HG03066 (cell line): ENCODE results near the gene THAP2.
"Not testable (repeated sequence)": the region's sequence is repeated elsewhere in the genome, so short reads cannot be mapped to it uniquely, and the experiment has no call there.

Experiments used
- ATAC-seq: cut with Tn5 transposase; IDR thresholded peaks from one replicate; pipeline ENCODE4 v1.9.1; 2021; ENCODE audit warnings: low read depth; ENCODE audit not compliant: unreplicated experiment

Gene THAP2

DNA sequence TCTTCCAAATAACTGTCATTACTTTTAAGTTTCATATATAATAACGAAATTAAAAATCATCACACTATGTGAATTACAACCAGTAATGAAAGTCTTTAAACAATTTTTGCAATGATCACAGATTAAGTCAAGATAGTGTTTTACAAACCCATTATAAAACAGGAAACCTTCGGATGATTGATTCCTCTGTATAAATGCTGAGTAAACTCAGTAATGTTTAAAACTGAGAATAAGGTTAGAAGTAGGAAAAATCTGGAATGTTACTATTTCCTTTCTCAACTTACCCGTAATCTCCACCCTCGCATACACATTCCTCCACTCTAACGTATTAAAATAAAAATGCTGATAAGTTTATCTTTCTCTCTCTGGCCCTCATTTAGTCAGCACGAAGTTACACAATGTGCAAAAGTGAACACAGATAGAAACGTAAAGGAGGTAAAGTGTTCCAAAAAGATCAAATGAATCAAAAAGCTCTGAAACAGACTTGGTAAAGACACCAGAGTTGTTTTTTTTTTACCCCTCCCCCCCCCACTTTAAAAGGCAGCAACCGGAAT lies 2.0 kb upstream of the THAP2 start:
- no peak for ATAC-seq

DNA sequence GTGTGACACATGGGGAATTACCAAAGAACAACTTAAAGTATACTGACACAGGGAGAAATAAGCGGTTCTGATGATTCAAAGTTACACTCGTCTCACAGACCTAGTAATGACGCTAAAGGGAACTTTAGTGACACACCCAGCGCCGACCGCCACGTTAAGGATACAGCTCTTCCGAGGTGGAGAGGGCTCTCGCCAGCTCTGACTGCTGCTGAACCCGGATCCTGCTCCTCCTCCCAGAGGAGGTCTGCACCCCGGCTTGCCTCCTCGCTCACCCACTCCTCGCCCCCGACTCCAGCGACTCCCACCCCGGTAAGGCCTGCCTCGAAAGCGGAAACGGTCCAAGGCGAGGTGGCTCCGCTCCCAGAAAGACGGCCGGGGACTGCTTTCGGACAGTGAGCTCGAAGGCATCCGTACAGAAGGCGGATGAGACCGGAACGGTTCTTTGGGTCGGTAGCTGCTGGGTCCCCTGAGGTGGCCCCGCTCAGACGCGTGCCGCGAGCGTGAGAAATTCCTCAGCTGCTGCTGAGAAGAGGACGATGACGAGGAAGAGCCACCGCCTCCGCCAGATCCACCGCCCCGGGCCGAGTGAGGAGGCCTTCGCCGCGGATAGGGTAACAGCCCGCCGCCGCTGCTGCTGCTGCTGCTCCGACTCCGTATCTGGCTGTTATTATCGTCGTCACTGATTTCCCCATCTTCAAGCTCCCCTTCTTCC lies 1.1 kb upstream of the THAP2 start:
- peak; percentile 17 for ATAC-seq

DNA sequence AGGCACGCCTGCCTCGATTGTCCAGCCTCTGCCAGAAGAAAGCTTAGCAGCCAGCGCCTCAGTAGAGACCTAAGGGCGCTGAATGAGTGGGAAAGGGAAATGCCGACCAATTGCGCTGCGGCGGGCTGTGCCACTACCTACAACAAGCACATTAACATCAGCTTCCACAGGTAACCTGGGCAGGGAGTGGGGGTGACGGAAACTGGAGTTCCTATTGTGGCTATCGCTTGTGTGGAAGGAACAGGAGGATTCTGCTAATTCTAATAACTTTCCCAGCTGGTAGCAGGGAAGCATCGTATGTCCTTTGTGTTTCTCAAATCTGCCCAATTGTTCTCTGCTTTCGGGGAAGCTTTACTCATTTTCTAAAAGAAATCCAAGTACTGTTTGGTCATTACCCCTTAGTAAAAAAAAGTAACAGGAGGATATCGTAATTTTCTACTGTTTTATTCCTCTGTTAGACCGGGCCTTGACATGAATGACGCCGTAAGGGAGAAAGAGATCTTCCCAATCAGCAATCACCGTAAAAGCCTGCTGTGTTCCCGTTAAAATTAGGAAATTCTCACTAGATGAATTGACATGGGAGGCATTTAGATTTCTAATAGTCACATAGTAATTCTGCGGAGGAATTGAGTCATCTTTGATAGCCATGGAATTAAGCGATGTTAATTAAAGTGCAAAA lies 449 bp downstream of the THAP2 start:
- ATAC-seq = peak; percentile 6

DNA sequence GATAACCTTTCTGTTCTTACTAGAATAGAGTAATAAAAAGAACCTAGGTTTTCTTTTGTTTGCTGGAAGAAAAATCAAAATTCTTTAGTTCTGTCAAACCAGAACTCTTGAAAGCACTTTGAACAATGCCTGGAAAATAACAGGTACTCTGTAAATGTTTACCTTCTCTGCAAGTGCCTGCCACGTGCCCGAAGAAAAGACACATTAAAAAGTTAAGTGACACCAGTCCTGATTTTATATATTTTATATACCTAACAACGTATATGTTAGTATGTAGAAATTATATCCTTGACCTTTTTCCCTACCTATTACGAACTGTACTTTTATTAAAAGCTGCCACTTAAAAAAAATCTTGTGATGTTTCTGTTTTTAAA lies 976 bp downstream of the THAP2 start:
- no peak for ATAC-seq

DNA sequence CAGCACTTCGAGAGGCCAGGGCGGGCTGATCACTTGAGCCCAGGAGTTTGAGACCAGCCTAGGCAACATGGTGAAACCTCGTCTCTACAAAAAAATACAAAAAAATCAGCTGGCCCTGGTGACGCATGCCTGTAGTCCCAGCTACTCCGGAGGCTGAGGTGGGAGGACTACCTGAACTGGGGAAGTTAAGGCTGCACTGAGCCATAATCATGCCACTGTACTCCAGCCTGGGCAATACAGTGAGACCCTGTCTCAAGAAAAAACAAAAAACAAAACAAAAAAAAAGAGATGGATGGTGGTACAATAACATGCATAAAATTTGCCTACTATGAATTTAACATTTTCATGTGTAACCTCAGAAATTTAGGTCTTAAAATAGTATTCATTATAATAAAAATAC lies 2.2 kb downstream of the THAP2 start:
- ATAC-seq = no peak

DNA sequence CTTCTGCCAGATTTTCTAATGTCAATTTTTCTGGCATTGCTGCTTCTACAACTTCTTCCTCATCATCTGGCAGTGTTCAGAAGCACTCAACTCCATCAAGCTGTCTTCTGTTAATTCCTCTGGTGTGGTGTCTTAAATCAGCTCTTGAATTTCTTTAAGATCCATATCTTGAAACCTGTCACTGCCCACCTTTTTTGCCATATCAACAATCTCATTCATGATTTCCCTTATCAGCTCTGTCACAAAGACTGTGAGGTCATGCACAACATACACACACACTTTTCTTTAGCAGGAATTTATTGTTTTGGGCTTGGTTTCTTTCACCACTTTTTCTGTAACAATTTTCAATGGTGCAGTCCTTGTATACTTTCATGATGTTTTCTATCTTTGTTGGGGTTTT lies 7.2 kb downstream of the THAP2 start:
- ATAC-seq = no peak

DNA sequence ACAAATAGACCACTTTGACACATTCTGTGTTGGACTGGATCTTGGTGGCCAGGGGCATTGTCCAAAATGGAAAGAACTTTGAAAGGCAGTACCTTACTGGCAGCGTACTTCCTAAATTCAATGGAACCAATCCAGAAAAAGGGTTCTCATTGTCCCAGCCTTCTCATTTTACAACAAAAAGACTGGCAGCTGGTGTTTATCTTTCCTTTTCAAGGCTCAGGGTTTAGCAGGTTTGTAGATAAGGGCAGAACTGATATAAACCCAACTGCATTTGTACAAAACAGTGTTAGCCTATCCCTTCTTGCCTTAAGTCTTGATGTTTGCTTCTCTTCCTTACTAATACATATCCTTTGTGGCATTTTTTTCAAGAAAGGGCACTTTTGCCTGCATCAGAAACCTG lies 7.7 kb downstream of the THAP2 start:
- ATAC-seq = no peak

DNA sequence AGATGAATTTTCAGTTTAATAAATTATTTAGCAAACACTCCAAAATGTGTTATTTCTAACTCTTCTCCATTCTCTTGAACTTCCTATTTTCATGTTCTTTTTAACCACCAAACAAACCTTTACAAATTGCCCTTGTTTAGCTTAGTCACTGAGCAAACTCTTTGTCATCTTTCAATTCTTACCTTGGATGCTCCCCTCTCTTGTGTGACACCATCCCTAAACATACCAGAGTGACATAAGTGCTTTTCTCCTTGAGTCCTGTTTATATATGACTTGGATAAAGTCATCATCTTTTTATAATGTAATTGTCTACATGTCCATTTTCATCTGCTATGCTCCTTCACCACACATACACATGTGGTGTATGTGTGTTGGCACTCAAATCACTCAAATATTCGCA lies 18.4 kb downstream of the THAP2 start:
- ATAC-seq = no peak

DNA sequence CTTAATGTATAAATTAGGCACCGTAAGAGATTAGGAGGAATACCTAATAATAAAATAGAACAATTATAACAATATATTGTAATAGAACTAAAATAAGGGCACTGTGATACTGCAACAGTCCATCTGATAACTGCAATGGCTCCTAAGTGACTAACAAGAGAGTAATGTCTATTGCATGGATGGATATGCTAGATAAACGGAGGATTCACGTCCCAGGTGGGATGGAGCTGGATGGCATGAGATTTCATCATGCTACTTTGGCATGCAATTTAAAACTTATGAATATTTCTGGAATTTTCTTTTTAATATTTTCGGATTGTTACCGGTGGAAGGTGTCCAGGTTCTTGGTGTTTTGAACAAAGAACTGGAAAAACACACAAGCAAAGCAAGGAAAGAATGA lies 19.5 kb downstream of the THAP2 start:
- ATAC-seq = no peak

DNA sequence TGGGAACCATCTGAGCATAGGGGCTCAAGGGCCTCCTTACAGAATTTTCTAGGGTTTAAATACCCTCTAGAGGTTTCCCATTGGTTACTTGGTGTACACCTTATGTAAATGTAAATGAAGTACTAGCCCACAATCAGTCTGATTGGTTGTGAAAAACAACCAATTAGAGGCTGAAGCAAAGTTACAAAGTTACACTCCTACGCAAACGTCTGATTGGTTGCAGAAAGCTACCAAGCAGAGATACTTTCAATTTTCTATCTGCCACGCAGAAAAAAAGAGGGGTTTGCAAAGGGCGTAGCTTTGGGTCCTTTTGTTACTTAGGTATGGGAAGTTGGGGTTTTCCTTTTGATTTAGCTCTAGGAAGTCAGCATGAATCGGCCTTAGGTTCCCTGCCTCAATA lies 20.0 kb downstream of the THAP2 start:
- ATAC-seq = no peak

DNA sequence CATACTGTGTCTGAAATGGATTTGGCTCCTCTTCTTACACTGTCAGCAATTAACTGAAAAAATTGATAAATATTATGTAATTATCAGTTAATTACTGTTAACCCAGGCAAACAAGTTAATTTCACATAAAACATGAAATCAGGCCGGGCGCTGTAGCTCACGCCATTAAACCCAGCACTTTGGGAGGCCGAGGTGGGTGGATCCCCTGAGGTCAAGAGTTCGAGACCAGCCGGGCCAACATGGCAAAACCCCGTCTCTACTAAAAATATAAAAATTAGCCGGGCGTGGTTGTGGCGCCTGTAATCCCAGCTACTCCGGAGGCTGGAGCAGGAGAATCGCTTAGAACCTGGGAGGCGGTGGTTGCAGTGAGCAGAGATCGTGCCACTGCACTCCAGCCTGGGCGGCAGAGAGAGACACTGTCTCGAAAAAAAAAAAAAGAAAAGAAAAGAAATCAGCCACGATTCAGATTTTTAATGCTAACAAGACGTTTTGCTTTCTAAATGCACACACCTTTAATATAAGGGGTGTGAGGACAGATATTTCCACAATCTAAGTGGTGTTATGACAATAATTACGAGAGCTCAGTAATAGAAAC lies 21.3 kb downstream of the THAP2 start:
- no peak for ATAC-seq

DNA sequence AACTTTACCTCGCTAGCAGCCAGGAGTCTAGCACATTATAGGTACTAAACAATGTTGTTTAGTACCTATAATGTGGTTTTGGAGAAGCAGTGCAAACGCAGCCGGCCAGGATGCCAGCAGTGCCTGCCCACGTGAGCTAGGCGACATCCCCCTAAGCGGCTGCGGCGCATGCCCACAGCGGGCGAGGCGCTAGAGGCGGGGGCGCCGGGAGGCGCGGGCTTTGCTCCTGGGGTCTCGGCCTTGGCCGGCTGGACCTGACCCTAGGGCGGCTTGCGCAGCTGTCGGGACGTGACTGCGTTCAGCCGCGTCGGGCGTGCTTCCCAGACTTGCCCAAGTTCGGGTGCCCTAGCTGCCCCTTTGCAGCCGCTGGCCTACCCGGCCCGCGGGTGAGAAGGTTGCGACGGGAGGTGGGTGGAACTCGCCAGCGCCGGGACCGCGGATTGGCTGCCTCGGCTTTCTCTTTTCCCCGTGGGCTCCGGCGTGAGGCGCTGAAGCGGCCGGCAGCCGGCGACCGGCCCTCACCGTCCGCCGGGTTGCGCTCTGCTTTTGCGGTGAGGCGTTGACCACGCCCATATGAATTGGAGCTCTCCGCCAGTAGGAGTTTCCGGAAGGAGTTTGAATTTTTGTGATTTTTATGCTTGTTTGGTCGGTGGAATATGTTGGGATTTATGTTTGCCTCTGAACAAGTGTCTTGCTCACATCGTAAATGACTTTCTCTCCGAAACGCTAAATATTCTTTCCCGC lies 22.0 kb downstream of the THAP2 start, which contains the start of gene TMEM19:
TSS of gene TMEM19 (plus strand) at position 169 of the 744 bp plus-strand sequence. CDS start 599 bp downstream, outside the sequence.
- peak; percentile 82 for ATAC-seq

DNA sequence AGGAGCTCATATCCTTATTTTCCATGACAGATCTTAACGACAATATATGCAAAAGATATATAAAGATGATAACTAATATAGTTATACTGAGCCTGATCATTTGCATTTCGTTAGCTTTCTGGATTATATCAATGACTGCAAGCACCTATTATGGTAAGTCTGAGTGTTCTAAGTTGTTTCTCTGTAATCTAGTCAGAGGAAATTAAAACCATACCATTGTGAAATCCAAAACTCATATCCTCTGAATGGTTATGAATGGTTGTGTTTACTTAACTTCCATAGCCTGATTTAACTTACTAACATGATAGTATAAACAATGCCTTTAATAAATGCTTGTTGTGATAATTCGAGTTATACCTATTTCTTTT lies 22.5 kb downstream of the THAP2 start:
- no peak for ATAC-seq

DNA sequence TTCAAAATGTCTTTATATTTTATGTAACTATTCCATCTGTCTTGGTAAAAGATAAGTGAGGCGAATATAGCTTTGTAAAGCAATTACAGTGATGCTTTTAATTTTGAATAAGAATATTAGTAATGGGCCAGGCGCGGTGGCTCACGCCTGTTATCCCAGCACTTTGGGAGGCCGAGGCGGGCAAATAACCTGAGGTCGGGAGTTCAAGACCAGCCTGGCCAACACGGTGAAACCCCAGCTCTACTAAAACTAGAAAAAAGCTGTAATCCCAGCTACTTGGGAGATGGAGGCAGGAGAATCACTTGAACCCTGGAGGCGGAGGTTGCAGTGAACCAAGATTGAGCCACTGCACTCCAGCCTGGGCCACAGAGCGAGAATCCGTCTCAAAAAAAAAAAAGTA lies 23.1 kb downstream of the THAP2 start:
- ATAC-seq = not testable (repeated sequence)

DNA sequence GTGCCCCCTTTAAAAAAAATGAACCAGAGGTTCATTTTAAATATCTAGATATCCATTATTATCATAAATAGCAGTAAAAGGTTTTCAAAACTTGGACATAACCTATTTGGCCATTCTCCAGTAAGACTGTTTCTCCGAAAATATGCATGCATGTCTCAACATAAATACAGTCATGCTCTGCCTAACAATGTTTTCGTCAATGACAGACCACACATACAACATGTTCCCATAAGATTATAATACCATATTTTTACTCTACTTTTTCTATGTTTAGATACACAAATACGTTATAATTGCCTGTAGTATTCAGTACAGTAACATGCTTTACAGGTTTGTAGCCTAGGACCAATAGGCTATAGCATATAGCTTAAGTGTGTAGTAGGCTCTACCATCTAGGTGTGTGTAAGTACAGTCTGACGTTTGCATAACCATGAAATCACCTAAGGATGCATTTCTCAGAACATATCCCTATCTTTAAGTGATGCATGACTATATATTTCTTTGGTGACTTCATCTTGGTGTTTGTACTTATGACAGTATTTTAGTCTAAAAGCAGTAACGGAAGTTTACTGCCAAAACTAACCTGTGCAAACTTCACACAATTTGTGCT lies 25.0 kb downstream of the THAP2 start:
- no peak for ATAC-seq

DNA sequence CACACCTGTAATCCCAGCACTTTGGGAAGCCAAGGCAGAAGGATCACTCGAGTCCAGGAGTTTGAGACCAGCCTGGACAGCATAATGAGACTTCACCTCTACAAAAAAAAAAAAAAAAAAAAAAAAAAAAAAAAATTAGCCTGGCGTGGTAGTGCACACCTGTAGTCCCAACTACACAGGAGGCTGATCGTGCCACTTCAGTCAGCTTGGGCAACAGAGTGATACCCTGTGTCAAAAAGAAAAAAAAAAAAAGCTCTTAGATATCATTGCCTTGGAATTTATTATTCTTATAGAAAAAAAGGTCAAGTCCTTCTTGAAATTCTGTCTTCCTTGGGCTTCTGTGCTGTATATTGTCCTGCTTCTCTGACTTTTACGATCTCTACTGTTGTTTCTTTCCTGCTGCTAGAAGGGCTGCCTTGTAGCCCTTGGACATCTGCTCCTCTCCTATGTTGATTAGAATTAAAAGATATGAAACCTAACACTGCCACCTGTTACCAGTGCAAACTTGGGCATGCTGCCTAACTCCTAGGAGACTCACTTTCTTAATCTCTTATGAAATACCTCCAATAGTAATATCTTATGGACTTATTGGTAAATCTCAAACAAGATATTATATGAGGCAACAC lies 27.5 kb downstream of the THAP2 start:
- no peak for ATAC-seq

DNA sequence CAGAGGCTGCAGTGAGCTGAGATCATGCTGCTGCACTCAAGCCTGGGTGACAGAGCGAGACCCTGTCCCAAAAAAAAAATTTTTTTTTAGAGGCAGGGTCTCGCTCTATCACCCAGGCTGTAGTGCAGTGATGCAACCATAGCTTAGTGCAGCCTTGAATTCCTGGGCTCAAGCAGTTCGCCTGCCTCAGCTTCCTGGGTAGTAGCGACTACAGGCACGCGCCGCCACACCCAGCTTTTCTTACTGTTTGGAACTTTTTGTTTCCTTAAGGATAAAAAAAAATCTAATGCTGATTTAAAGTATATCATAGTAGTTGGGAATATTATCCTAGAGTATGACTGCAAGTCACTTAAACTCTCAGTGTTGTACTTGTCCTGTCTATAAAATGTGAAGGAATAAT lies 29.0 kb downstream of the THAP2 start:
- no peak for ATAC-seq

DNA sequence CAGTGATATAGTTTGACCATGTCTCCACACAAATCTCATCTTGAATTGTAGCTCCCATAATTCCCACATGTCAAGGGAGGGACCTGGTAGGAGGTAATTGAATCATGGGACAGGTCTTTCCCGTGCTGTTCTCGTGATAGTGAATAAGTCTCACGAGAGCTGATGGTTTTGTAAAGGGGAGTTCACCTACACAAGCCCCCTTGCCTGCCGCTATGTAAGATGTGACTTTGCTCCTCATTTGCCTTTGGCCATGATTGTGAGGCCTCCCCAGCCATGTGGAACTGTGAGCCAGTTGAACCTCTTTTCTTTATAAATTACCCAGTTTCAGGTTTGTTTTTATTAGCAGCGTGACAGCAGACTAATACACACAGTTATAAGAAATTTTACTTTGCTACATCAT lies 29.6 kb downstream of the THAP2 start:
- ATAC-seq = peak; percentile 9

DNA sequence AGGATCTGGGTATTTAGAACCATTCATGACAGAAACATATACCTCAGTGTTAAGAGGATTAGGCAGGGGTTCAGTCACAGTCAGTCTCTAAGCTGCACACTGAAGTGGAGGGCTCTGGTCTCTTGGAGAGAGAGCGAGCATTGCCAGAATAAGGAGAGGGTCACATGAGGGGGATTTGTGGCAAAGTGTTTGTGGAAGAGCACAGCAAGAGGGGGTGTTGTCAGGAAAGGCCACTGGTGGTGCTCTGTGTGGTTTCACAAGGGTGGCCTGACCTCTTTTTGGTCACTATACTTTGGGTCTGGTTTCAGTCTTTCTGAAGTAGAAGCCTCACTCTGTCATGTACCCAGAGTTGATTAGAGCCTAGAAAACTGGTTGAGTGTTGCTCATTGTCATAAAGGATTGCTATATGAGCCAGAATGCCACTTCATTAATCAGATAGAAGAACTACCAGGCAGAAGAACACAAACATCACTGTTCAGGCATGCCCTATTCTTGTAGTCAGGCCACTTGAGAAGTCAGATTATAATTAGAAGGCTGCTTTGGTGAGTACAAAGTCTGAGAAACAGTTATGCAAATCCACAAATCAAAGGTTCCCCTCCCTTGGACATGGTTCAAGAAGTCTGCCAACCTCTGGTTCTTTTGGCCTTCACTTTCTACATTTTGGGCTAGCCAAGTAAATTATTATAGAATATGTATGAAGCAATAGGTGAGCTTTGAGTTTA lies 30.2 kb downstream of the THAP2 start:
- ATAC-seq = peak; percentile 84

DNA sequence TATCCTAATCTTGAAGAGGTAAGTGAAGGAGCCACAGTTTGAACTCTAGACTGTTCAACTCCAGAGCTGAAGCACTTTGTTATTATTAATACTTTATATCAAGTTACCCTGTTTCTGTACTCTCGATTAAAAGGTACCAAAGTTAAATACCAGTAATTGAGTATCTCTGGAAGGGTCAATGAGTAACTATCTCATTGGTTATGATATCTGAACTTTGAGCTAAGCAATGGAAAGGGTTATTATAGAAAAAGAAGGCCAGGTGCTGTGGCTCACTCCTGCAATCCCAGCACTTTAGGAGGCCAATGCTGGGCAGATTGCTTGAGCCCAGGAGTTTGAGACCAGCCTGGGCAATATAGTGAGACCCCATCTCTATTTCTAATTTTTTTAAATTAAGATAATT lies 31.7 kb downstream of the THAP2 start:
- no peak for ATAC-seq
